B cell (primary cell): Measurements from ENCODE around the gene KIF4A.

Experiments
- EZH2 ChIP-seq: IDR thresholded peaks from 2 replicates; pipeline ENCODE4 v1.6.1; 2012; ENCODE audit warnings: borderline replicate concordance, low read depth, mild to moderate bottlenecking, moderate library complexity, low read length; ENCODE audit not compliant: insufficient read depth, poor library complexity, severe bottlenecking
- TF ChIP-seq, protein P1 (sequence below): fragments of 200-600 bp; IDR thresholded peaks from one replicate; pipeline ENCODE4 v1.8.0; 2022; ENCODE audit warnings: antibody characterized with exemption, mild to moderate bottlenecking

GRCh38 chrX:70343435-70343834 is 53.5 kb downstream of the KIF4A start:
- TF ChIP-seq, protein P1, sequence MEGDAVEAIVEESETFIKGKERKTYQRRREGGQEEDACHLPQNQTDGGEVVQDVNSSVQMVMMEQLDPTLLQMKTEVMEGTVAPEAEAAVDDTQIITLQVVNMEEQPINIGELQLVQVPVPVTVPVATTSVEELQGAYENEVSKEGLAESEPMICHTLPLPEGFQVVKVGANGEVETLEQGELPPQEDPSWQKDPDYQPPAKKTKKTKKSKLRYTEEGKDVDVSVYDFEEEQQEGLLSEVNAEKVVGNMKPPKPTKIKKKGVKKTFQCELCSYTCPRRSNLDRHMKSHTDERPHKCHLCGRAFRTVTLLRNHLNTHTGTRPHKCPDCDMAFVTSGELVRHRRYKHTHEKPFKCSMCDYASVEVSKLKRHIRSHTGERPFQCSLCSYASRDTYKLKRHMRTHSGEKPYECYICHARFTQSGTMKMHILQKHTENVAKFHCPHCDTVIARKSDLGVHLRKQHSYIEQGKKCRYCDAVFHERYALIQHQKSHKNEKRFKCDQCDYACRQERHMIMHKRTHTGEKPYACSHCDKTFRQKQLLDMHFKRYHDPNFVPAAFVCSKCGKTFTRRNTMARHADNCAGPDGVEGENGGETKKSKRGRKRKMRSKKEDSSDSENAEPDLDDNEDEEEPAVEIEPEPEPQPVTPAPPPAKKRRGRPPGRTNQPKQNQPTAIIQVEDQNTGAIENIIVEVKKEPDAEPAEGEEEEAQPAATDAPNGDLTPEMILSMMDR = no peak
- TF ChIP-seq EZH2 = no peak
